Measurements from ENCODE around the gene SLC7A14. TPM values are rescaled to one million over a fixed set of nuclear protein-coding genes. Genes with fewer than 3 reads are reported as not detected.

The SLC7A14 gene
- 6.9 TPM for total RNA-seq

DNA sequence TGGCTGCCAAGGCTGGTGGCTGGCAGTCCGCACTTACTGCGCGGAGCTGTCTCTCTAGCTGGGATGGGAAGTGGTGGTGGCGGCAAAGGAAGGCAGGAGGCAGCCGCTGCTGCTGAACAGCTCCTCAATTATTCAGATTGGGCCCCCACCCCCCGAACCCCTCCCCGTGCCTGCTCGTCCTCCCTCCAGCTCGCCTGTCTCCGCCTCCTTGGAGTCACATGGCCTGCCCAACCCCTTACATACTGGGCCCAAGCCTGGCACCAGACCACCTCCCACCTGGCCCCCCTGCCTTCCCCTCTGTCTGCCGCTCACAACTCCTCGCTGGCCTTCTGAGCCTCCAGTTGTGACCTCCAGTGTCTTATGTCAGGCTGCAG, at the start of gene SLC7A14:
Gene SLC7A14, minus strand, starts transcription at position 139 of the 374 bp plus-strand sequence. CDS start 59,139 bp downstream, outside the sequence.
- FAIRE-seq: no peak

DNA sequence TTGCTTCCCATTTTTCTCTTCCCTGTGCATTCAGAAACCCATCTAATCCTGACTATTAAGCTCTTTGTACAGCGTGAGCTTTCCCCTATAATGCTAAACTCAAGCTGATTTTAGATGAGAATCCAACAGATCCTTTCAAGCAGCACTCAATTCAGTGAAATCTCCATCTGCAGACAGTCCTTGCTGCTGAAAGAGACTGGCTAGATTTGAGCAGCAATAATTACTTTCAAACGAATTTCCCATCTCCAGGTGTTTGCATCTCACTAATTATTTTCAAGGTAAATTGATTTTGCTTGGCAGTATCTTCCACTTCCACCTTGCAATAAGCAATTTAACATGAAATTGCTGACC, 49.5 kb upstream of the SLC7A14 start:
- FAIRE-seq (no peak), DNase-seq (ENCODE audit: low spot score in 2 of 2) (no peak)

More for the DNA sequence above, at the start of gene SLC7A14:
- DNase-seq (ENCODE audit: low spot score in 2 of 2): peak; percentile 52 to 59

DNA sequence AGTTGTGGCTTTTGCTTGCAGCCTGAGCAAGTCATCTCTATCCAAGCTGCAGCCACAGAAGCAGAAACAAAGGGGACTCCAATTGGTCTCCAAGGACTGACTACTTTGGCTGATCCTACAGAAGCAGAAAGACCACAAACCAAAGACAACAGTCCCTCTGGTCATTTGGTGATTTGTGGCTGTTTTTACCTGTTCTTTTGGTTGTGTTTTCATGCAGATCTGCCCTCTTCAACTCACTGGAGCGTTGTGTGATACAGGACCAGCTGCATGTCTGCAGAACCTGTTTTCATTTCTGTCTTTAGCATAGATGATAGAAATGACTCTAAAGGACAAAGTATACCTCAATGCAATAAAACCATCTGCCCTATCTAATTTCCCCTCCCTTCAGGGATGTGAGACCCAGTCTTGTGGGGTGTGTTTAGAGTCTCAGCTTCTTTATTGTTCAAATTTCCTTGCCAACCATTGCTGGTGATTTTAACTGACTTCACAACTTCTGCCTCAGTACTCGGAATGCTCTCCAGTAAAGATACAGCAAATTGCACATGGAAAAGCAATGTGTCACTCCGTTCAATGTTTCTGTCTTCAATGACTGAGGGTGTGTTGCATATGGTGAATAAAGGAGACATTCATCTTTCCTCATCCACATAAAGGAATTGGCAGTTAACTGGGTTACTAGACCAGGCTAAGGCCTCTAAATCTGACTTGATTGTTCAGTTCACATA, 48.9 kb upstream of the SLC7A14 start:
- DNase-seq (ENCODE audit: low spot score in 2 of 2) (no peak), FAIRE-seq (no peak)

DNA sequence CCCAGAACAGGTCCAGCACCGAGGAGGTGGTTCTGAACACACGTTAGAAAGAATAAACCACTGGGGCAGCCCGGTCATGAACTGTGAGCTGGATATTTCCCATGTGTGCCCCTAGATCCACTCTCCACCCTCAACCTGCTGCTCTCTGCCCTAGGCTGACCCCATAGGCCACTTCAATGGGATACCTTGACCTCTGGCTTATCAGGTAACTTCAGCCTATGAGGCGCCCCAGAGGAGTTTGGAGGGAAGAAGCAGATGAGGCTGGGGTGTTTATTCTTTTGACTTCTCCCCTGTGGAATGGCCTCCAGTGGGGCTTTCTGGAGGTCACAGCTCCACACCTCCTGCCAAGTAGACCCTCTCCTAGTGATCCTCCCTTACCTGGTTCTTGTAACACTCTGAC, 47.7 kb upstream of the SLC7A14 start:
- FAIRE-seq (no peak), DNase-seq (ENCODE audit: low spot score in 2 of 2) (no peak)

DNA sequence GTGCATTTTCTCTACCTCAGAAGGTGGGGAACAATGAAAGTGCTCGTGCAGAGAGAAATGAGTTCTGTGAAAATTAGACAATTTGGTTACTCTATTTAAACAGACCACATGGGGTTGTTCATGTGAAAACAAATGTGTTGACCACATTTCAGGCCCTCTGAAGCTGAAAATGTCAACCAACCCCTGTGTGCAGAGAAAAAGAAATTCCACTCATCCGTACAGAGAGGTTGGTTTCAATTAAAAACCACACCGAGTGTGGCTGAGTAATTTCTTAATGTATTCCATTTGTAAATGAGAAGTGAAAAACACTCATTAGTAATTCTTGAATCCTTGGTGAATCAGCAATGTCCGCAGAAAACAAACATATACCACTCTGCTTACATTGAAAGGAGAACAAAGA, 46.9 kb upstream of the SLC7A14 start:
- FAIRE-seq (no peak), DNase-seq (ENCODE audit: low spot score in 2 of 2) (no peak)

DNA sequence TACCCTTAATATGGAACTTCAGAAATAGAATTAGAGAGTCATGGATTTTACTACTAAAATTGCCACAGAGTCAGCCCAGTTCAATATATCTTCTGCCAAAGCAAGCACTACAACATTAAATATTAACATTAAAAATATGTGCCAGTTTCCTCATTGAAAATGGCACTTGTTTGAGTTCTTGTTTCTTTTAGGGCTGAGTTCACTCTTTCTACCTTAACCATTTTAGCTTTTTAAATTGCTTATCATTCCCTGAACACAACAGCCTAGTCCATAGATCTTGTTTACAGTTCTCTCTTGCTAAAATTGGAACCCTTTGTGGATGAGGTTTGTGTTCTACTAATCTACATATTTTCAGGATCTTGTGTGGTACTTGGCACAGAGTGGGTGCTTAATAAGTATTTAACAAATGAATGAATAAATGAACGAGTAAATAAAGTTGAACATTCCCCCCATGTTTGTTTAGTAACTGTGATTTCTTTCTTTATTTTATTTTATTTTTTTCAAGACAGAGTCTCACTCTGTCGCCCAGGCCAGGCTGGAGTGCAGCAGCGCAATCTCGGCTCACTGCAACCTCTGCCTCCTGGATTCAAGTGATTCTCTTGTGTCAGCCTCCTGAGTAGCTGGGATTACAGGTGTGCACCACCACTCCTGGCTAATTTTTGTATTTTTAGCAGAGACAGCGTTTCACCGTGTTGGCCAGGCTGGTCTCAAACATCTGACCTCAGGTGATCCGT, 46.0 kb upstream of the SLC7A14 start:
- FAIRE-seq (no peak), DNase-seq (ENCODE audit: low spot score in 2 of 2) (no peak)

DNA sequence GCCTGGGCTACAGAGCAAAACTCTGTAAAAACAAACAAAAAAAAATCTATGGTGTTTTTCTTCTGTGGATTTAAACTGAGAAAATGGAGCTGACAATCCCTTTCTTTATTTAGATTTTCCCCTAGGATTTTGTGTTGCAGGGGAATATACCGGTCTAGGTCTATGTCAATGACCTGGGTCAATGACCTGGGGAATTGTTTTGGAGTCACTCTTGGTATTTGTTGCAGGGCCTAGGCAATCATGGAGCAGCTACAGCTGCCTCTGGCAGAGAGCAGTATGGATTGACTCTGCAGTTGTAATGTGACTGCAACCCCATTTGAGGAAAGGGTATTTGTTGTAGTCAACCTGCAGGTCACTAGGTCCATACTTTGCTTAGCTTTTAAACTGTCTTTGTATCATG, 37.6 kb upstream of the SLC7A14 start:
- no peak for DNase-seq (ENCODE audit: low spot score in 2 of 2)
- no peak for FAIRE-seq

DNA sequence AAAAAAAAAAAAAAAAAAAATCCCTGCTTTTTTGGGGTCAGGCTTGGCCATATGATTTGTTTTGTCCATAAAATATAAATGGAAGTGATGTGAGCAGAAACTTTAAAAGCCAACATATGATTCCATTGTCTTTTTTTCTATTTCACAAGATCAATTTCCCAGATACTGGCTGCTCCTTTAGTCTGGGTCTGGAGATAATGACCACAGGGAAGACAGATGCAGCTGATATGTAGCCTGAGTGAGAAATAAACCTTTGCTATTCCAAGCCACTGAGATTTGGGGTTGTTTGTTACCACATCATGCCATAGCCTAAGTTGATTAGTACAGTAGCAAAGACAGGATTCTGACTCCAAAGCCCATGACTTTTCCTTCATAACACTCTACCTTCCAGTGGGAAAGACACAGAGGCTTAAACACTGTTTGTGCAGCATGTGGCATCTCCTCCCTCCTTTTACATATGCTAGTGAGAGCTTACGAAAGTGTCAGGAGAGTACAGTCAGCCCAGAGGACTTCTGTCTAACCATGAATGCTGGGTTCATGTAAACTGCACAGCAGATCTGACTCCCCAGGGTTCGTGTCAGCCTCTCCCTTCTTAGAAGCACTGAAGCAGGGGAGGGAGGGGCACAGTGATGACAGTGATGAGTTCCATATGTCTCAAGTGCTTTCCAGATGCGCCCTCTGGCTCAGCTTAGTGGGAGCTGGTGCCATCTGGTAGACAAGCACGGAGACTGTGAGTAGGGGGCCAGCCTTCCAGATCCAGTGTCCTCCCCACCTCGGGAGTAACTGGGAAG, 36.7 kb upstream of the SLC7A14 start:
- DNase-seq (ENCODE audit: low spot score in 2 of 2): peak in 1 of 2 donors; percentile 13
- no peak for FAIRE-seq

DNA sequence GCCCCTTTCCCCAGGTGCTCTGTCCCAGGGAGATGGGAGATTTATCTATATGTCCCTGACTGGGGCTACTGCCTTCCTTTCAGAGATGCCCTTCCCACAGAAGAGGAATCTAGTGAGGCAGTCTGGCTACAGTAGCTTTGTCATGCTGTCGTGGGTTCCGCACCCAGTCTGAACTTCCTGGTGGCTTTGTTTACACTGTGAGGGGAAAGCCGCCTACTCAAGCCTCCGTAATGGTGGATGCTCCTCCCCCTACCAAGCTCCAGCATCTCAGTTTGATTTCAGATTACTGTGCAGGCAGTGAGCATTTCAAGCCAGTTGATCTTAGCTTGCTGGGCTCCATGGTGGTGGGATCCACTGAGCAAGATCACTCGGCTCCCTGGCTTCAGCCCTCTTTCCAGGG, 35.4 kb upstream of the SLC7A14 start:
- DNase-seq (ENCODE audit: low spot score in 2 of 2) (no peak), FAIRE-seq (no peak)

DNA sequence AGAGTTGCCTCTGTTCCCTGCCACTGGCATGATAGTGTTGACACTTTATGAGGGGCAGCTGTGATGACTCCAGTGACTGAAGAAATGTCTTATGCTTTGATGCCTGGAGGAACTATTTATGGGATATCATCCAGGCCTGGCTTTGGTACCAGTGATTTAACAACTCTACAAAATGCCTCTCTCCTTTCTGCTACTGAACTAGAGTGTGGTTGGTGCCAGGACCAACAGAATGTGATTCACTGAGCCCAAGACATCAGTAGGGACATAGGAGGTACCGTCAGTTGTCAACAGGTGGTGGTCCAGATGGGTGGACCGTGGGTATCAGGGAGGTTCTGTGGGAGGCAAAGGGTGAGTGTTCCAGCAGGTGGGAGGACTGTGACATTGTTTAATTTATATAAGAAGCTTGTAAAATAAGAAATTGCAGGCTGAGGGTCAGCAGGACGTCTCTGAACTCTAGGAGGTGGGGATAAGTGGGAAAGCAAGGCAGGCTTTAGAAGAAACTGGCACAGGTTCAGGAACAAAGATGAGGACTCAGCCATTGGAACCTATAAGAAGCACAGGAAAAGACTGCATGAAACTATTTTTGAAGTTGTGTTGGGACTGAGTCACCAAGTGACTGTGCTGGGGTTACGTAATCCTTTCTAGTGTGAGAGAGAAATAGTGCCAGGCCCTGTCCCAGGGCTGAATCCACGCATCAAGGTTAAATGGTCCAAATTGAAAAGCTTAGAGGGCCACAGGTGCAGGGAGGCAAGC, 28.5 kb upstream of the SLC7A14 start:
- FAIRE-seq (no peak), DNase-seq (ENCODE audit: low spot score in 2 of 2) (peak in 1 of 2 donors; percentile 14)

DNA sequence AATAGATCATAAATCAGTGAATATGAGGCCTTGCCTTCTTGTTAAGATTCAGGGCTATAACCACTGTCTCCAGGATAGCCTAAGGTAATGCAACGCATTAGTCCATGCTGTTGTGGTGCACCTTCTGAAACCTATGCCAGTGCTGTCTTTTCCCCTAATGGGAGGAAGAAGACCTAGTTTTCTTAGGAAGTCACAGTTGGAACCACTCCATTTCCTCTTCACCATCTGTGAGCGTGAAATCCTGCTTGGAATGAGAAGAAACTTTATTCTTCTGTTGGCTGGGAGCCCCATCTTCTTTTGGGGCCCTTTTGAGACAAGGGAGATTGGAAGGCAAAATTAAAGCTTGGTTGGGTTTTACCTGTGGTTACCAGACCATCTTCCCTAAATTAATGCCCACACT, 25.9 kb upstream of the SLC7A14 start:
- FAIRE-seq (no peak), DNase-seq (ENCODE audit: low spot score in 2 of 2) (no peak)

DNA sequence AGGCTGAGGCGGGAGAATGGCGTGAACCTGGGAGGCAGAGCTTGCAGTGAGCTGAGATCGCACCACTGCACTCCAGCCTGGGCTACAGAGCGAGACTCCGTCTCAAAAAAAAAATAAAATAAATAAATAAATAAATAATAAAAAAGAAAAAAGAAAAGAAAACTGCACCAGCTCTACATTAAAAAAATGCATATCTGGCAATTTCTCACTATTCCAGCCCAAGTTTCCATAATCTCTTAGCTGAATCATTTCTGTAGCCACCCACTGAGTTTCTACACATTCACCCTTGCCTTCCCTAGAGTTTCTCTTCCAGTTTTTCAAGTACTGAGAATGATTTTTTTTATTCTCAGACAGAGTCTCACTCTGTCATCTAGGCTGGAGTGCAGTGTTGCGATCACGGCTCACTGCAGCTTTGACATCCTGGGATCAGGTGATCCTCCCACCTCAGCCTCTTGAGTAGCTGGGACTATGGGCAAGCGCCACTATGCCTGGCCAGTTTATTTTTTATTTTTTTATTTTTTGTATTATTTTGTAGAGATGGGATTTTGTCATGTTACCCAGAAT, 24.5 kb upstream of the SLC7A14 start:
- FAIRE-seq: no peak
- no peak for DNase-seq (ENCODE audit: low spot score in 2 of 2)

DNA sequence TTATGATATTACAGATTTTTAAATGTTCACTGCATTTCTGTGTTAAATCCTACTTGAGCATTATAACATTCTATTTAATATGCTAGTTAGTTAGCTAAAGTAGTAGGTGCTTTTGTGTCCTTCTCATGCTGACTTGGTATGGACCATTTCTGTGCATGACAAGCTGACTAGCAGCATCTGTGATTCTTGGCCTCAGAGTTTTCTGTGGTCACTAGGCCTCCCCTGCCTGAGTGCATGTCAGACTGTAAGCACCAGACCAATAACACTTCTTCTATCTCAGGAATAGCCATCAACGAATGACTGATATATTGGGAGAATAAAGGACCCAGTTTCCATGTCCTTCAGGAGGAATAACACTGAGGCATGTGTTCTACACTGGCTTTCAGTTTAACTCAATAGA, 22.6 kb upstream of the SLC7A14 start:
- FAIRE-seq (no peak), DNase-seq (ENCODE audit: low spot score in 2 of 2) (no peak)

DNA sequence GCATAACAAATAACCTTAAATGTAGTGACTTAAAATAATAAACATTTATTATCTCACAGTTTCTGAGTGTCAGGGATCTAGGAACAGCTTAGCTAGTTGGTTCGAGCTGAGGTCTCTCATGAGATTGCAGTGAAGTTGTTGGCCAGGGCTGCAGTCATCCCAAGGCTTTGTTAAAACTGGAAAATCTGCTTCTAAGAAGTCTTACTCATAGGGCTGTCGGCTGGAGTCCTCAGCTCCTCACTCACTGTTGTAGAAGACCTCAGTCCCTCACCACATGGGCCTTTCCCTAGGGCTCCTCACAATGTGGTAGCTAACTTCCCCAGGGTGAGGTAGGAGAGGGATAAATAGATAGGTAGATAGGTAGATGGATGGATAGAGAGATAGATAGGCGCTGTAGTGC, 20.8 kb upstream of the SLC7A14 start:
- FAIRE-seq (no peak), DNase-seq (ENCODE audit: low spot score in 2 of 2) (no peak)

DNA sequence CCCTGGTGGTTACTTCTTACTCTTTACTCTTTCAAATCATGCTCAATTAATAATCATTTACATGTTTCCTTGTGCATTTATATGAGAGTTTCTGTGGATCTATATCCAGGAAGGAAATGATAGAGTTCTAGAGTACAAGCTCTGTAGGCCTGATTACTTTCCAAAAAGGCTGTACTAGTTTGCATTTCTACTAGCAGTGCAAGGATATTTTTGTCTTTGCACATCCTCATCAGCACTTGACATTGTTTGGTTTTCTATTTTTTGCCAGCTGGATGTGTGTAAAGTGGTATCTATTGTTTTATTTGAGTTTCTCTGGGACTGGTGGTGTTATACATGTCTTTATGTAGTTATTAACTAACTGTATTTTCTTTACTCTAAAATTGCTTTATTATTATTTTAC, 19.6 kb upstream of the SLC7A14 start:
- DNase-seq (ENCODE audit: low spot score in 2 of 2): no peak
- no peak for FAIRE-seq

DNA sequence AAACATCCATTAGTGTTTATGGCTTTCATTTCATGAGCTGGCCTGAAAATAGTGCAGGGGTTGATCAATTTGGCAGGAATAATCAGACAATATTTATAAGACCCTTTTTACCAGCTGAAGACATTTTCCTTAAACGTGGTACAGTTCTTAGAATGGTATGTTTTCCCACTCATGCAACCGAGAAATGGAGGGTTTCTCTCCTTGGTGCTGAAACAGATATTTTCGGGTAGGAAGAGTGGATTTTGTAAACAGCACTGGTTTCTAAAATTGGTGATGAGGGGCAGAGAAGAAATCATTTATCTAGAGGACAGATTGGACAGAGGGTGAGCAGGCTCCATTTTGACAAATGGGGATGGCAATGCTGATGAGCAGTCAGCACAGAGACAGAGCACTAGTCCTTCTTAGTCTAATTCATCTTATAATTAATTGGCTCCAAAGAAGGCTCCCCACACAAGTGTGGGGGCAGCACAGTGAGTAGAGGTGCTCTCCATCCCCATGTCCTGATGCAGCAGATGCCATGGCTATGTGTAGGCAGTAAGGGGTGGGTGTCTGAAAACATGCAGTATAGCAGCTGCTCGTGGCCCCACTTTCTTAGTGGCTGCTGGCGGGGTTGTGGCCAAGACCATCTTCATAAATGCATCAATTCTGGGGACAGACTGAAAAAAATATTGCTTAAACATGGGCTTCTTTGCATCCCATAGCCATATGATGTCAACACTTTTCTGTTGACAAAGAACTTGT, 18.1 kb upstream of the SLC7A14 start:
- no peak for DNase-seq (ENCODE audit: low spot score in 2 of 2)
- FAIRE-seq: no peak

DNA sequence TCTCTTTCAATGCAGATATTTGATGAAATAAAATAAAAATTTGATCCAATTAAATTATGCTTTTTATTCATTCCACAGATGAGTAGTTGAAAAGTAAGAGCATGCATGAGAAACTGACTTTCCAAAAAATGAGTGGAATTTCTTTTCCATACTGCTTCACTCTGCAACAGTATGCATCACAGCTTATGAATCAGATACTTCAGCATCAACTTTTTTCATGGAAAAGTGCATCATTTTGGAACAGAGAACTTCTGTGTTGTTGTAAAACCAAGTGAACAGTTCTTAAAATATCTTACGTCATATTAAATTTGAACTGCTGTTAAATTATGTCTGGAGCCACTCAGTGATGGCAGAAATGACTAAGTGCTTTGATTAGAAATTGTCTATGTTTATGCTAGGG, 16.7 kb upstream of the SLC7A14 start:
- no peak for DNase-seq (ENCODE audit: low spot score in 2 of 2)
- no peak for FAIRE-seq

DNA sequence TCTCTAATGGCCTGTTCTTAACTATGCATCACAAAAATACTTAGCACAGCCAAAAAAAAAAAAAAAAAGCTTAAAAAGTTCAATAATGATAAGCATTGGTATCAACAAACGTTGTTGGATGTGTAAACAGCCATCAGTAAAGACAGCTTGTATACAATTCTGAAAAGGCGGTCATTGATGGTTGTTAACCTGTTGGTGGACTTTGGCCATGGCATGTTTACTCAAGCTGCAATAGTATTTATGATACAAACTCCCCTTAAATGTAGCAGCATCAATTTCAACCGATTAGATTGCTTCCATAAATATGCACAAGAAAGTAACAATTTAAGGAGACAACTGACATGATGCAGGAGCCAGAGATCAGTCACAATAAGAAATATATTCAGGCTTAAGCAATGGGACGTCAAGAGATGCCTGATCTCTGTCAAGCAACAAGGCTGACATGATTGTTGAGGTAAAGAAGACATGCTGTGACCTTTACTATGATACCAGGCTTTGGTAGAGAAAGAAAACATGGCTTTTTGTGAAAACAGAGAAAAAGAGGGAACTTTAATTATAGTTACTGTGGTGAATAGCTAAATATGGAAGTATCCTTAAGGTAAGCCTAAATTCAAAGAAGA, 14.2 kb upstream of the SLC7A14 start:
- DNase-seq (ENCODE audit: low spot score in 2 of 2) (no peak), FAIRE-seq (no peak)

DNA sequence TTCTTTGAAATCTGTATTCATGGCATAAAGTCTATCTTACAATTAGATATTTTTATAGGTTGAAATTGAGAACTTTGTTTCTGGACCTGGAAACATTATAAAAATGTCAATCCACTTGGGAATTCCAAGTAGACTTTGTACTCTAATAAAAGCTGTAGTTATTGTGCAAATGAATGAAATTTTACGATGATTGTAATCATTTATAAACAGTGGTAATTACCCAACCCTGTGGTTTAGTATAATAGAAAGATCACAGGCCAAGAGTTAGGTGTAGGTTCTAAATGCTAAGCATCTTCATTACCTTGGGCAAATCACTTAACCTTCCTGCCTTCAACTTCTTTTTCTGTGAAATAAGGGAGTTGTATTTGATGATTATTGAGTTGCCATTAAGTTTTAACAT, 13.2 kb upstream of the SLC7A14 start:
- DNase-seq (ENCODE audit: low spot score in 2 of 2) (no peak), FAIRE-seq (no peak)

All from frontal cortex (tissue), 4 donors.